BLaER1 (cell line): ENCODE measurements around the gene AXIN1.

ENCODE experiments used
- H3K27ac ChIP-seq: shearing (Covaris generic); formaldehyde crosslinking; 2 replicates; pipeline ENCODE4 v1.8.1; 2022
- H3K27me3 ChIP-seq: shearing (Covaris generic); formaldehyde crosslinking; 2 replicates; pipeline ENCODE4 v1.8.1; 2022
- H3K36me3 ChIP-seq: shearing (Covaris generic); formaldehyde crosslinking; 2 replicates; pipeline ENCODE4 v1.8.1; 2022
- H3K4me1 ChIP-seq: shearing (Covaris generic); formaldehyde crosslinking; 2 replicates; pipeline ENCODE4 v1.8.1; 2022
- H3K4me2 ChIP-seq: shearing (Covaris generic); formaldehyde crosslinking; 2 replicates; pipeline ENCODE4 v1.8.1; 2022
- H3K4me3 ChIP-seq: shearing (Covaris generic); formaldehyde crosslinking; 2 replicates; pipeline ENCODE4 v1.8.1; 2022
- H3K9ac ChIP-seq: shearing (Covaris generic); formaldehyde crosslinking; 2 replicates; pipeline ENCODE4 v1.8.1; 2022
- H3K9me3 ChIP-seq: shearing (Covaris generic); formaldehyde crosslinking; 2 replicates; pipeline ENCODE4 v1.8.1; 2022
- H4K20me1 ChIP-seq: shearing (Covaris generic); formaldehyde crosslinking; 2 replicates; pipeline ENCODE4 v1.8.1; 2022
- Cebpa-rat ChIP-seq: shearing (Covaris generic); IDR thresholded peaks from 2 replicates; pipeline ENCODE4 v1.8.1; 2022

AXIN1 gene

GRCh38 chr16:324201-324450, 28.4 kb downstream of the AXIN1 start:
- peak overlapping the region; percentile 98 for H3K4me2 ChIP-seq
- peaks cover 98% of the 10 kb centered on the region for H3K4me1 ChIP-seq
- H3K36me3 ChIP-seq = peaks cover 23% of the 10 kb centered on the region
- no peak overlapping the region for H3K9ac ChIP-seq
- H4K20me1 ChIP-seq = peaks cover 98% of the 10 kb centered on the region
- H3K27ac ChIP-seq = no peak overlapping the region
- H3K9me3 ChIP-seq = no peaks in the 10 kb centered on the region
- TF ChIP-seq Cebpa-rat = no peak
- H3K27me3 ChIP-seq = no peaks in the 10 kb centered on the region
- H3K4me3 ChIP-seq = peak overlapping the region; percentile 61

- peaks cover 89% of the 10 kb centered on the region for H3K4me1 ChIP-seq
- no peak for TF ChIP-seq Cebpa-rat
- no peak overlapping the region for H3K4me2 ChIP-seq
- peaks cover 98% of the 10 kb centered on the region for H4K20me1 ChIP-seq
- no peak overlapping the region for H3K27ac ChIP-seq
- H3K27me3 ChIP-seq = no peaks in the 10 kb centered on the region
- no peak overlapping the region for H3K4me3 ChIP-seq
- no peaks in the 10 kb centered on the region for H3K9me3 ChIP-seq
- H3K9ac ChIP-seq = no peak overlapping the region
- peaks cover 38% of the 10 kb centered on the region for H3K36me3 ChIP-seq
Observed at GRCh38 chr16:322476-323143, 29.9 kb downstream of the AXIN1 start.

- Histone ChIP-seq H3K27me3 (no peaks in the 10 kb centered on the region), H3K9me3 (no peaks in the 10 kb centered on the region), H3K9ac (no peak overlapping the region), H3K27ac (no peak overlapping the region), H4K20me1 (peaks cover 98% of the 10 kb centered on the region), H3K4me1 (peaks cover 87% of the 10 kb centered on the region), H3K4me2 (peak overlapping the region; percentile 35), H3K36me3 (peaks cover 49% of the 10 kb centered on the region), H3K4me3 (no peak overlapping the region)
- no peak for TF ChIP-seq Cebpa-rat
Observed at GRCh38 chr16:321532-321931, 31.0 kb downstream of the AXIN1 start.

GRCh38 chr16:320206-320605, 32.3 kb downstream of the AXIN1 start:
- no peak overlapping the region for H3K4me3 ChIP-seq
- peaks cover 98% of the 10 kb centered on the region for H4K20me1 ChIP-seq
- no peak for TF ChIP-seq Cebpa-rat
- no peak overlapping the region for H3K27ac ChIP-seq
- H3K9ac ChIP-seq = no peak overlapping the region
- H3K4me1 ChIP-seq = peaks cover 87% of the 10 kb centered on the region
- no peaks in the 10 kb centered on the region for H3K9me3 ChIP-seq
- H3K4me2 ChIP-seq = peak overlapping the region; percentile 23; the same call in 1 of the 2 replicates
- H3K36me3 ChIP-seq = peaks cover 49% of the 10 kb centered on the region
- no peaks in the 10 kb centered on the region for H3K27me3 ChIP-seq

GRCh38 chr16:318628-319027, 33.9 kb downstream of the AXIN1 start:
- no peak overlapping the region for H3K4me2 ChIP-seq
- H3K4me1 ChIP-seq = peaks cover 76% of the 10 kb centered on the region
- H3K9me3 ChIP-seq = no peaks in the 10 kb centered on the region
- no peak for TF ChIP-seq Cebpa-rat
- H3K9ac ChIP-seq = no peak overlapping the region
- peaks cover 64% of the 10 kb centered on the region for H3K36me3 ChIP-seq
- peaks cover 98% of the 10 kb centered on the region for H4K20me1 ChIP-seq
- no peaks in the 10 kb centered on the region for H3K27me3 ChIP-seq
- H3K4me3 ChIP-seq = no peak overlapping the region
- H3K27ac ChIP-seq = no peak overlapping the region

GRCh38 chr16:317583-317982, 34.9 kb downstream of the AXIN1 start:
- H3K4me3 ChIP-seq = no peak overlapping the region
- H4K20me1 ChIP-seq = peaks cover 98% of the 10 kb centered on the region
- TF ChIP-seq Cebpa-rat = no peak
- H3K9ac ChIP-seq = no peak overlapping the region
- H3K27ac ChIP-seq = no peak overlapping the region
- H3K4me1 ChIP-seq = peaks cover 66% of the 10 kb centered on the region
- no peak overlapping the region for H3K4me2 ChIP-seq
- H3K27me3 ChIP-seq = no peaks in the 10 kb centered on the region
- H3K36me3 ChIP-seq = peaks cover 73% of the 10 kb centered on the region
- no peaks in the 10 kb centered on the region for H3K9me3 ChIP-seq

- H3K9ac ChIP-seq = no peak overlapping the region
- H3K27me3 ChIP-seq = no peaks in the 10 kb centered on the region
- H3K4me1 ChIP-seq = peaks cover 60% of the 10 kb centered on the region
- H3K4me2 ChIP-seq = no peak overlapping the region
- TF ChIP-seq Cebpa-rat = no peak
- no peak overlapping the region for H3K27ac ChIP-seq
- peaks cover 98% of the 10 kb centered on the region for H4K20me1 ChIP-seq
- no peak overlapping the region for H3K4me3 ChIP-seq
- peaks cover 73% of the 10 kb centered on the region for H3K36me3 ChIP-seq
- no peaks in the 10 kb centered on the region for H3K9me3 ChIP-seq
Observed at GRCh38 chr16:316741-317464, 35.6 kb downstream of the AXIN1 start.

GRCh38 chr16:314795-315299, 37.7 kb downstream of the AXIN1 start:
- Histone ChIP-seq H3K27ac (no peak overlapping the region), H3K27me3 (no peaks in the 10 kb centered on the region), H3K4me2 (no peak overlapping the region), H3K4me1 (peaks cover 49% of the 10 kb centered on the region), H4K20me1 (peaks cover 98% of the 10 kb centered on the region), H3K4me3 (no peak overlapping the region), H3K9ac (no peak overlapping the region), H3K9me3 (no peaks in the 10 kb centered on the region), H3K36me3 (peaks cover 81% of the 10 kb centered on the region)
- TF ChIP-seq Cebpa-rat = no peak

- no peak for TF ChIP-seq Cebpa-rat
- H3K36me3 ChIP-seq = peaks cover 83% of the 10 kb centered on the region
- no peak overlapping the region for H3K27ac ChIP-seq
- no peaks in the 10 kb centered on the region for H3K27me3 ChIP-seq
- peaks cover 98% of the 10 kb centered on the region for H4K20me1 ChIP-seq
- H3K4me3 ChIP-seq = no peak overlapping the region
- H3K9ac ChIP-seq = no peak overlapping the region
- peaks cover 49% of the 10 kb centered on the region for H3K4me1 ChIP-seq
- no peaks in the 10 kb centered on the region for H3K9me3 ChIP-seq
- no peak overlapping the region for H3K4me2 ChIP-seq
Observed at GRCh38 chr16:314351-314750, 38.2 kb downstream of the AXIN1 start.

GRCh38 chr16:311725-312124, 40.8 kb downstream of the AXIN1 start:
- Histone ChIP-seq H3K36me3 (peaks cover 81% of the 10 kb centered on the region), H3K4me1 (peaks cover 54% of the 10 kb centered on the region), H3K4me2 (no peak overlapping the region), H3K27ac (no peak overlapping the region), H3K27me3 (no peaks in the 10 kb centered on the region), H3K9me3 (no peaks in the 10 kb centered on the region), H4K20me1 (peaks cover 98% of the 10 kb centered on the region), H3K4me3 (no peak overlapping the region), H3K9ac (no peak overlapping the region)
- no peak for TF ChIP-seq Cebpa-rat
